SK-N-SH treated with all-trans-retinoic acid at 6 μM for 48 hours (cell line): ENCODE data around the gene DSN1.

Source experiments
- ATAC-seq: fragments of 200-7000 bp; cut with Tn5 transposase; 3 replicates; pipeline ENCODE4 v1.9.1; 2020; ENCODE audit warnings: mild to moderate bottlenecking, moderate library complexity
- BACH2 ChIP-seq: fragments of 250-450 bp; sonication (Bioruptor Pico); IDR thresholded peaks from 2 replicates; pipeline ENCODE4 v1.9.0; 2021; ENCODE audit warnings: mild to moderate bottlenecking, borderline replicate concordance
- CSDC2 ChIP-seq: fragments of 250-450 bp; sonication (Bioruptor Pico); IDR thresholded peaks from 2 replicates; pipeline ENCODE4 v1.5.0; 2020; ENCODE audit warnings: mild to moderate bottlenecking, moderate library complexity
- ESRRG ChIP-seq: fragments of 250-450 bp; sonication (Bioruptor Pico); IDR thresholded peaks from 2 replicates; pipeline ENCODE4 v1.6.1; 2021; ENCODE audit warnings: mild to moderate bottlenecking
- GLIS3 ChIP-seq: fragments of 250-450 bp; sonication (Bioruptor Pico); IDR thresholded peaks from 2 replicates; pipeline ENCODE4 v1.5.0; 2020; ENCODE audit warnings: mild to moderate bottlenecking, moderate library complexity
- ISL1 ChIP-seq: fragments of 250-450 bp; sonication (Bioruptor Pico); IDR thresholded peaks from 2 replicates; pipeline ENCODE4 v2.1.2; 2022; ENCODE audit warnings: mild to moderate bottlenecking, moderate library complexity
- OSR1 ChIP-seq: fragments of 250-450 bp; sonication (Bioruptor Pico); IDR thresholded peaks from 2 replicates; pipeline ENCODE4 v1.8.0; 2022; ENCODE audit warnings: moderate library complexity, mild to moderate bottlenecking, inconsistent platforms
- POU6F1 ChIP-seq: fragments of 250-450 bp; sonication (Bioruptor Pico); IDR thresholded peaks from 2 replicates; pipeline ENCODE4 v1.8.0; 2021; ENCODE audit warnings: low read depth, mild to moderate bottlenecking, moderate library complexity, borderline replicate concordance
- PPARA ChIP-seq: fragments of 250-450 bp; sonication (Bioruptor Pico); IDR thresholded peaks from 2 replicates; pipeline ENCODE4 v1.5.0; 2020; ENCODE audit warnings: mild to moderate bottlenecking, borderline replicate concordance
- RARB ChIP-seq: fragments of 250-450 bp; sonication (Bioruptor Pico); IDR thresholded peaks from 2 replicates; pipeline ENCODE4 v1.8.0; 2021; ENCODE audit warnings: mild to moderate bottlenecking, moderate library complexity
- SNAI2 ChIP-seq: fragments of 250-450 bp; sonication (Bioruptor Pico); IDR thresholded peaks from 2 replicates; pipeline ENCODE4 v1.5.0; 2020; ENCODE audit warnings: mild to moderate bottlenecking, moderate library complexity
- TCF4 ChIP-seq: fragments of 250-450 bp; sonication (Bioruptor Pico); IDR thresholded peaks from 2 replicates; pipeline ENCODE4 v1.8.0; 2021; ENCODE audit warnings: mild to moderate bottlenecking, moderate library complexity, borderline replicate concordance
- TOX ChIP-seq: fragments of 250-450 bp; sonication (Bioruptor Pico); IDR thresholded peaks from 2 replicates; pipeline ENCODE4 v1.8.0; 2021; ENCODE audit warnings: mild to moderate bottlenecking, moderate library complexity, borderline replicate concordance
- ZC3H10 ChIP-seq: fragments of 250-450 bp; sonication (Bioruptor Pico); IDR thresholded peaks from 2 replicates; pipeline ENCODE4 v1.5.1; 2021; ENCODE audit warnings: mild to moderate bottlenecking, moderate library complexity
- ZFP3 ChIP-seq: fragments of 250-450 bp; sonication (Bioruptor Pico); IDR thresholded peaks from 2 replicates; pipeline ENCODE4 v1.5.0; 2020; ENCODE audit warnings: mild to moderate bottlenecking, moderate library complexity
- ZFP30 ChIP-seq: fragments of 450-650 bp; formaldehyde crosslinking; IDR thresholded peaks from 2 replicates; pipeline ENCODE4 v1.5.0; 2022; ENCODE audit warnings: mild to moderate bottlenecking, moderate library complexity
- ZNF565 ChIP-seq: fragments of 450-650 bp; formaldehyde crosslinking; conservative IDR thresholded peaks from 2 replicates; pipeline ENCODE4 v1.5.0; 2020; ENCODE audit warnings: low read depth, mild to moderate bottlenecking, moderate library complexity
- ZNF70 ChIP-seq: fragments of 450-650 bp; formaldehyde crosslinking; IDR thresholded peaks from 2 replicates; pipeline ENCODE4 v1.5.0; 2020; ENCODE audit warnings: mild to moderate bottlenecking, moderate library complexity
- ZNF8 ChIP-seq: fragments of 450-650 bp; formaldehyde crosslinking; IDR thresholded peaks from 2 replicates; pipeline ENCODE4 v1.5.0; 2020; ENCODE audit warnings: mild to moderate bottlenecking, moderate library complexity
- TF ChIP-seq, protein P1 (sequence below): fragments of 250-450 bp; sonication (Bioruptor Pico); IDR thresholded peaks from 2 replicates; pipeline ENCODE4 v1.5.1; 2021; ENCODE audit warnings: mild to moderate bottlenecking, moderate library complexity
- TF ChIP-seq, protein P2 (sequence below): fragments of 250-450 bp; sonication (Bioruptor Pico); IDR thresholded peaks from 2 replicates; pipeline ENCODE4 v1.8.0; 2020; ENCODE audit warnings: mild to moderate bottlenecking, moderate library complexity, borderline replicate concordance
- TF ChIP-seq, protein P3 (sequence below): fragments of 250-450 bp; sonication (Bioruptor Pico); IDR thresholded peaks from 2 replicates; pipeline ENCODE4 v1.5.0; 2020; ENCODE audit warnings: mild to moderate bottlenecking, moderate library complexity
- TF ChIP-seq, protein P4 (sequence below): fragments of 250-450 bp; sonication (Bioruptor Pico); IDR thresholded peaks from 2 replicates; pipeline ENCODE4 v1.5.1; 2020; ENCODE audit warnings: low read depth, mild to moderate bottlenecking, moderate library complexity

DSN1 gene

GRCh38 chr20:36760647-36761046 is 12.9 kb downstream of the DSN1 start (continued):
- TF ChIP-seq PPARA (CRISPR knock-in tag) (no peak), GLIS3 (CRISPR knock-in tag) (no peak), ZC3H10 (no peak), ISL1 (no peak), CSDC2 (CRISPR knock-in tag) (no peak), ESRRG (no peak), ZFP30 (CRISPR knock-in tag) (no peak), ZFP3 (no peak)
- TF ChIP-seq, protein P1, sequence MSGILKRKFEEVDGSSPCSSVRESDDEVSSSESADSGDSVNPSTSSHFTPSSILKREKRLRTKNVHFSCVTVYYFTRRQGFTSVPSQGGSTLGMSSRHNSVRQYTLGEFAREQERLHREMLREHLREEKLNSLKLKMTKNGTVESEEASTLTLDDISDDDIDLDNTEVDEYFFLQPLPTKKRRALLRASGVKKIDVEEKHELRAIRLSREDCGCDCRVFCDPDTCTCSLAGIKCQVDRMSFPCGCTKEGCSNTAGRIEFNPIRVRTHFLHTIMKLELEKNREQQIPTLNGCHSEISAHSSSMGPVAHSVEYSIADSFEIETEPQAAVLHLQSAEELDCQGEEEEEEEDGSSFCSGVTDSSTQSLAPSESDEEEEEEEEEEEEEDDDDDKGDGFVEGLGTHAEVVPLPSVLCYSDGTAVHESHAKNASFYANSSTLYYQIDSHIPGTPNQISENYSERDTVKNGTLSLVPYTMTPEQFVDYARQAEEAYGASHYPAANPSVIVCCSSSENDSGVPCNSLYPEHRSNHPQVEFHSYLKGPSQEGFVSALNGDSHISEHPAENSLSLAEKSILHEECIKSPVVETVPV (CRISPR knock-in tag): no peak

GRCh38 chr20:36758276-36758675 is 15.3 kb downstream of the DSN1 start:
- TF ChIP-seq TOX (CRISPR knock-in tag) (no peak), ZNF565 (CRISPR knock-in tag) (no peak), SNAI2 (no peak), ZC3H10 (no peak), GLIS3 (CRISPR knock-in tag) (no peak), ZNF8 (CRISPR knock-in tag) (no peak), ZFP30 (CRISPR knock-in tag) (no peak), ISL1 (no peak), ESRRG (no peak), POU6F1 (CRISPR knock-in tag) (no peak), ZNF70 (CRISPR knock-in tag) (no peak), OSR1 (CRISPR knock-in tag) (no peak)
- TF ChIP-seq, protein P1 (CRISPR knock-in tag): no peak
- TF ChIP-seq, protein P2, sequence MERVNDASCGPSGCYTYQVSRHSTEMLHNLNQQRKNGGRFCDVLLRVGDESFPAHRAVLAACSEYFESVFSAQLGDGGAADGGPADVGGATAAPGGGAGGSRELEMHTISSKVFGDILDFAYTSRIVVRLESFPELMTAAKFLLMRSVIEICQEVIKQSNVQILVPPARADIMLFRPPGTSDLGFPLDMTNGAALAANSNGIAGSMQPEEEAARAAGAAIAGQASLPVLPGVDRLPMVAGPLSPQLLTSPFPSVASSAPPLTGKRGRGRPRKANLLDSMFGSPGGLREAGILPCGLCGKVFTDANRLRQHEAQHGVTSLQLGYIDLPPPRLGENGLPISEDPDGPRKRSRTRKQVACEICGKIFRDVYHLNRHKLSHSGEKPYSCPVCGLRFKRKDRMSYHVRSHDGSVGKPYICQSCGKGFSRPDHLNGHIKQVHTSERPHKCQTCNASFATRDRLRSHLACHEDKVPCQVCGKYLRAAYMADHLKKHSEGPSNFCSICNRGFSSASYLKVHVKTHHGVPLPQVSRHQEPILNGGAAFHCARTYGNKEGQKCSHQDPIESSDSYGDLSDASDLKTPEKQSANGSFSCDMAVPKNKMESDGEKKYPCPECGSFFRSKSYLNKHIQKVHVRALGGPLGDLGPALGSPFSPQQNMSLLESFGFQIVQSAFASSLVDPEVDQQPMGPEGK (CRISPR knock-in tag): no peak
- TF ChIP-seq, protein P3, sequence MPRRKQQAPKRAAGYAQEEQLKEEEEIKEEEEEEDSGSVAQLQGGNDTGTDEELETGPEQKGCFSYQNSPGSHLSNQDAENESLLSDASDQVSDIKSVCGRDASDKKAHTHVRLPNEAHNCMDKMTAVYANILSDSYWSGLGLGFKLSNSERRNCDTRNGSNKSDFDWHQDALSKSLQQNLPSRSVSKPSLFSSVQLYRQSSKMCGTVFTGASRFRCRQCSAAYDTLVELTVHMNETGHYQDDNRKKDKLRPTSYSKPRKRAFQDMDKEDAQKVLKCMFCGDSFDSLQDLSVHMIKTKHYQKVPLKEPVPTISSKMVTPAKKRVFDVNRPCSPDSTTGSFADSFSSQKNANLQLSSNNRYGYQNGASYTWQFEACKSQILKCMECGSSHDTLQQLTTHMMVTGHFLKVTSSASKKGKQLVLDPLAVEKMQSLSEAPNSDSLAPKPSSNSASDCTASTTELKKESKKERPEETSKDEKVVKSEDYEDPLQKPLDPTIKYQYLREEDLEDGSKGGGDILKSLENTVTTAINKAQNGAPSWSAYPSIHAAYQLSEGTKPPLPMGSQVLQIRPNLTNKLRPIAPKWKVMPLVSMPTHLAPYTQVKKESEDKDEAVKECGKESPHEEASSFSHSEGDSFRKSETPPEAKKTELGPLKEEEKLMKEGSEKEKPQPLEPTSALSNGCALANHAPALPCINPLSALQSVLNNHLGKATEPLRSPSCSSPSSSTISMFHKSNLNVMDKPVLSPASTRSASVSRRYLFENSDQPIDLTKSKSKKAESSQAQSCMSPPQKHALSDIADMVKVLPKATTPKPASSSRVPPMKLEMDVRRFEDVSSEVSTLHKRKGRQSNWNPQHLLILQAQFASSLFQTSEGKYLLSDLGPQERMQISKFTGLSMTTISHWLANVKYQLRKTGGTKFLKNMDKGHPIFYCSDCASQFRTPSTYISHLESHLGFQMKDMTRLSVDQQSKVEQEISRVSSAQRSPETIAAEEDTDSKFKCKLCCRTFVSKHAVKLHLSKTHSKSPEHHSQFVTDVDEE (CRISPR knock-in tag): no peak

DNA sequence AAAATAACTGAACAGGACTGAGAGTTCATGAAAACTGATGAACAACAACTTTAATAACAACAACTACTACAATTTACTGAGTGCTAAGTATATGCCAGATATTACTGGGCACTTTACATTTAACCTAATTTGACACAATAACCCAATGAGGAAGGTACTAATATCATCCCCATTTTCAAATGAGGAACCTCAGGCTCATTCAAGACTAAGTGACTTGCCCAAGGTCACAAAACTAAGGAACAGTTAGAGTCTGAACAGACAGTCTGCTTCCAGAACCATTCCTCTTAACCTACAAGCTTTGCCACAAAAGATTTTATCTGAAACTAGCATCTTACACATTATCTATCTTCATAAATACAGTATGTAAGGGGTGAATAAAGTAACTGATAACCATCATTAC is 17.1 kb downstream of the DSN1 start:
- ATAC-seq: no peak
- TF ChIP-seq, protein P3 (CRISPR knock-in tag): no peak
- TF ChIP-seq, protein P2 (CRISPR knock-in tag): no peak
- TF ChIP-seq TCF4 (CRISPR knock-in tag) (no peak), CSDC2 (CRISPR knock-in tag) (no peak), PPARA (CRISPR knock-in tag) (no peak), ZNF565 (CRISPR knock-in tag) (no peak), ESRRG (no peak), ZNF70 (CRISPR knock-in tag) (no peak), BACH2 (CRISPR knock-in tag) (no peak), ZC3H10 (no peak), RARB (CRISPR knock-in tag) (no peak), SNAI2 (no peak)
- TF ChIP-seq, protein P4, sequence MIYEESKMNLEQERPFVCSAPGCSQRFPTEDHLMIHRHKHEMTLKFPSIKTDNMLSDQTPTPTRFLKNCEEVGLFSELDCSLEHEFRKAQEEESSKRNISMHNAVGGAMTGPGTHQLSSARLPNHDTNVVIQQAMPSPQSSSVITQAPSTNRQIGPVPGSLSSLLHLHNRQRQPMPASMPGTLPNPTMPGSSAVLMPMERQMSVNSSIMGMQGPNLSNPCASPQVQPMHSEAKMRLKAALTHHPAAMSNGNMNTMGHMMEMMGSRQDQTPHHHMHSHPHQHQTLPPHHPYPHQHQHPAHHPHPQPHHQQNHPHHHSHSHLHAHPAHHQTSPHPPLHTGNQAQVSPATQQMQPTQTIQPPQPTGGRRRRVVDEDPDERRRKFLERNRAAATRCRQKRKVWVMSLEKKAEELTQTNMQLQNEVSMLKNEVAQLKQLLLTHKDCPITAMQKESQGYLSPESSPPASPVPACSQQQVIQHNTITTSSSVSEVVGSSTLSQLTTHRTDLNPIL: no peak

More at GRCh38 chr20:36758276-36758675, 15.3 kb downstream of the DSN1 start:
- no peak for ATAC-seq
